K562 (cell line): Measurements from ENCODE around the gene LDAF1. TPM values are rescaled to one million over a fixed set of nuclear protein-coding genes. Genes with fewer than 3 reads are reported as not detected.

Experiments
- BMI1 ChIP-seq: fragments of 150-350 bp; IDR thresholded peaks from 2 replicates; pipeline ENCODE4 v1.6.1; 2014; ENCODE audit warnings: low read length
- CBX3 ChIP-seq, 2 experiments: IDR thresholded peaks; 1 replicate in 1 of 2; 2 replicates in 1 of 2; pipeline ENCODE4 v1.6.1; 2012; ENCODE audit warnings: inconsistent platforms in 2 of 2, low read length in 2 of 2, borderline replicate concordance in 1 of 2, control low read depth in 1 of 2
- CREB3L1 ChIP-seq: fragments of 450-650 bp; IDR thresholded peaks from 2 replicates; pipeline ENCODE4 v1.6.1; 2014; ENCODE audit warnings: low read depth, mild to moderate bottlenecking, moderate library complexity, borderline replicate concordance
- CTCFL ChIP-seq: IDR thresholded peaks from 2 replicates; pipeline ENCODE4 v1.6.1; 2011; ENCODE audit warnings: borderline replicate concordance, low read depth, mild to moderate bottlenecking, moderate library complexity, low read length; ENCODE audit not compliant: insufficient read depth, poor library complexity, severe bottlenecking
- FIP1L1 ChIP-seq: fragments of 200-400 bp; formaldehyde crosslinking; IDR thresholded peaks from 2 replicates; pipeline ENCODE4 v1.6.1; 2018; ENCODE audit warnings: mild to moderate bottlenecking, low read depth, low read length; ENCODE audit not compliant: poor library complexity, severe bottlenecking
- FOXP1 ChIP-seq: sonication (generic); formaldehyde crosslinking; IDR thresholded peaks from 2 replicates; pipeline ENCODE4 v1.8.0; 2022; ENCODE audit warnings: mild to moderate bottlenecking, missing genetic modification reagents
- GABPB1 ChIP-seq: sonication (generic); formaldehyde crosslinking; IDR thresholded peaks from 2 replicates; pipeline ENCODE4 v1.8.0; 2022; ENCODE audit warnings: mild to moderate bottlenecking, missing genetic modification reagents
- KDM2B ChIP-seq: fragments of 250-450 bp; sonication (Bioruptor Pico); IDR thresholded peaks from 2 replicates; pipeline ENCODE4 v1.8.0; 2021; ENCODE audit warnings: mild to moderate bottlenecking, moderate library complexity
- MAFF ChIP-seq: IDR thresholded peaks from 2 replicates; pipeline ENCODE4 v1.6.1; 2012; ENCODE audit warnings: low read length, improper control_type of control experiment
- MYBL2 ChIP-seq, 2 experiments: fragments of 450-650 bp in 1 of 2; sonication (generic) in 1 of 2; formaldehyde crosslinking in 1 of 2; IDR thresholded peaks; 2 replicates each; pipeline versions ENCODE4 v1.6.1 to v1.8.1; 2017 to 2022; ENCODE audit warnings: borderline replicate concordance in 1 of 2, inconsistent platforms in 1 of 2, low read depth in 1 of 2, mild to moderate bottlenecking in 1 of 2, missing genetic modification reagents in 1 of 2, moderate library complexity in 1 of 2
- NKRF ChIP-seq: fragments of 450-650 bp; IDR thresholded peaks from 2 replicates; pipeline ENCODE4 v1.6.1; 2016; ENCODE audit warnings: borderline replicate concordance
- RCOR1 ChIP-seq, 2 experiments: IDR thresholded peaks; 2 replicates each; pipeline ENCODE4 v1.6.1; 2012; ENCODE audit warnings: low read depth in 2 of 2, low read length in 2 of 2, borderline replicate concordance in 1 of 2, improper control_type of control experiment in 1 of 2
- RFX1 ChIP-seq: fragments of 450-650 bp; IDR thresholded peaks from 2 replicates; pipeline ENCODE4 v1.6.1; 2016; ENCODE audit warnings: mild to moderate bottlenecking, moderate library complexity
- RNF2 ChIP-seq: sonication (generic); IDR thresholded peaks from 2 replicates; pipeline ENCODE4 v1.6.1; 2016
- SMAD4 ChIP-seq: fragments of 250-450 bp; sonication (Bioruptor Pico); conservative IDR thresholded peaks from 2 replicates; pipeline ENCODE4 v1.8.0; 2021; ENCODE audit warnings: inconsistent platforms, mild to moderate bottlenecking, moderate library complexity
- SOX6 ChIP-seq: fragments of 450-650 bp; IDR thresholded peaks from 2 replicates; pipeline ENCODE4 v1.6.1; 2014; ENCODE audit warnings: mild to moderate bottlenecking
- SP1 ChIP-seq: sonication (generic); formaldehyde crosslinking; IDR thresholded peaks from 2 replicates; pipeline ENCODE4 v1.8.1; 2022; ENCODE audit warnings: mild to moderate bottlenecking, missing genetic modification reagents
- SRSF3 ChIP-seq: fragments of 200-400 bp; formaldehyde crosslinking; IDR thresholded peaks from 2 replicates; pipeline ENCODE4 v1.6.1; 2016; ENCODE audit warnings: mild to moderate bottlenecking, low read length, moderate library complexity; ENCODE audit not compliant: insufficient read depth
- TAF7 ChIP-seq: fragments of 450-650 bp; IDR thresholded peaks from 2 replicates; pipeline ENCODE4 v1.6.1; 2016; ENCODE audit warnings: missing genetic modification characterization, missing compliant biosample characterization
- TGIF2 ChIP-seq: sonication (generic); formaldehyde crosslinking; IDR thresholded peaks from 2 replicates; pipeline ENCODE4 v1.8.1; 2022; ENCODE audit warnings: mild to moderate bottlenecking, missing genetic modification reagents, moderate library complexity
- TSC22D4 ChIP-seq: fragments of 450-650 bp; IDR thresholded peaks from 2 replicates; pipeline ENCODE4 v1.6.1; 2016; ENCODE audit warnings: missing genetic modification characterization, missing biosample characterization, control low read depth
- ZNF217 ChIP-seq: sonication (generic); formaldehyde crosslinking; IDR thresholded peaks from 2 replicates; pipeline ENCODE4 v1.8.0; 2022; ENCODE audit warnings: mild to moderate bottlenecking, missing genetic modification reagents
- ZNF586 ChIP-seq: fragments of 450-650 bp; formaldehyde crosslinking; conservative IDR thresholded peaks from 2 replicates; pipeline ENCODE4 v1.4.0; 2020; ENCODE audit warnings: mild to moderate bottlenecking, moderate library complexity
- ZNF79 ChIP-seq: fragments of 250-450 bp; sonication (Bioruptor Pico); IDR thresholded peaks from 2 replicates; pipeline ENCODE4 v1.4.0; 2020; ENCODE audit warnings: low read depth, mild to moderate bottlenecking, moderate library complexity
- polyA plus RNA-seq, 8 experiments: library from polyadenylated mRNA; depleted of rRNA in 4 of 8; stranded (reverse) in 5 of 8; unstranded in 3 of 8; fragments of >200 nt; fragmentation: Nextera tagmentation in 2 of 8; fragmentation: Illumina TruSeq in 1 of 8; extraction: Ambion mirVana in 2 of 8; extraction: Trizol in 1 of 8; gene quantifications; 2 replicates each; pipeline versions ENCODE4 v1.2.1 to v1.2.3, GENCODE V29; 2011 to 2014; ENCODE audit warnings: inconsistent platforms in 1 of 8, missing spikeins in 1 of 8
- total RNA-seq, 7 experiments: library from RNA; depleted of rRNA in 6 of 7; stranded (reverse); fragments of >200 nt in 6 of 7; fragmentation: Illumina TruSeq in 2 of 7; extraction: Trizol in 2 of 7; gene quantifications; 2 replicates each; pipeline versions ENCODE4 v1.2.1 to v1.2.3, GENCODE V29; 2011 to 2021; ENCODE audit warnings: low replicate concordance in 1 of 7

LDAF1 gene
- total and polyA plus RNA-seq, 9 of the 15 experiments (the other 6 are each of a cell fraction or from before 2014, with no cell fraction given), result 7.0 to 20.1 (median 12.5) TPM

- TF ChIP-seq CREB3L1 (peak; percentile 90), TAF7 (tag) (0 out of 2 replicates have a peak, but pooled peaks have one; percentile 32), BMI1 (no peak), RNF2 (no peak), TSC22D4 (no peak), ZNF586 (CRISPR knock-in tag) (no peak), SRSF3 (no peak), NKRF (peak; percentile 51; the same call in 1 of the 2 replicates), CBX3 (IDR thresholded peaks at IDR 0.05; ENCODE audit: borderline replicate concordance in 1 of 2, low read length in 2 of 2) (peak in 1 of 2 experiments; percentile 38; a peak in 1 of 3 replicates), SP1 (CRISPR knock-in tag) (peak; percentile 38; the same call in 1 of the 2 replicates), CTCFL (no peak), FIP1L1 (no peak), SMAD4 (CRISPR knock-in tag) (no peak; the same call in 1 of the 2 replicates), TGIF2 (CRISPR knock-in tag) (no peak), RFX1 (no peak), ZNF79 (no peak), KDM2B (CRISPR knock-in tag) (no peak), MYBL2 (IDR thresholded peaks at IDR 0.05; ENCODE audit: low read depth) (peak; percentile 60), MYBL2 (CRISPR knock-in tag; IDR thresholded peaks at IDR 0.05; ENCODE audit: borderline replicate concordance) (no peak), FOXP1 (no peak), SOX6 (peak; percentile 37; the same call in 1 of the 2 replicates), MAFF (peak; percentile 11; the same call in 1 of the 2 replicates), RCOR1 (IDR thresholded peaks at IDR 0.05; ENCODE audit: borderline replicate concordance in 1 of 2, low read depth in 2 of 2, low read length in 2 of 2) (no peak), ZNF217 (no peak), GABPB1 (CRISPR knock-in tag) (peak; percentile 63; the same call in 1 of the 2 replicates)
Measured at GRCh38 chr16:21116148-21116693, 42.3 kb upstream of the LDAF1 start (continued).
